Keratinocyte (primary cell): Measurements from ENCODE around the gene EXOC4. TPM values are rescaled to one million over a fixed set of nuclear protein-coding genes. Genes with fewer than 3 reads are reported as not detected.

Source experiments
- DNase-seq: peaks from one replicate; pipeline ENCODE4 v3.0.0-alpha.2; 2011; ENCODE audit warnings: low read depth, missing footprints, low spot score
- FAIRE-seq: peaks from 2 replicates; lab custom pipeline; 2011; peaks lifted over from hg19 to GRCh38; lab: Jason Lieb, UNC
- H2AFZ ChIP-seq: 2 replicates; pipeline ENCODE4 v1.6.0; 2012; ENCODE audit warnings: low read length, control low read depth, inconsistent platforms; ENCODE audit not compliant: control insufficient read depth
- H3K27ac ChIP-seq: 2 replicates; pipeline ENCODE4 v1.5.1; 2011; ENCODE audit warnings: low read length; ENCODE audit not compliant: control insufficient read depth, insufficient read depth
- H3K27me3 ChIP-seq: 3 replicates; pipeline ENCODE4 v1.6.0; 2011; ENCODE audit warnings: low read length; ENCODE audit not compliant: control insufficient read depth, insufficient read depth; ENCODE audit errors: extremely low read depth
- H3K36me3 ChIP-seq, 2 experiments: 2 replicates in 1 of 2; 3 replicates in 1 of 2; pipeline ENCODE4 v1.5.1; 2011; ENCODE audit warnings: low read length in 2 of 2, mild to moderate bottlenecking in 1 of 2; ENCODE audit not compliant: control insufficient read depth in 2 of 2, insufficient read depth in 2 of 2; ENCODE audit errors: extremely low read depth in 1 of 2
- H3K4me1 ChIP-seq: 3 replicates; pipeline ENCODE4 v1.5.1; 2011; ENCODE audit warnings: low read length; ENCODE audit not compliant: control insufficient read depth, insufficient read depth; ENCODE audit errors: extremely low read depth
- H3K4me2 ChIP-seq: 3 replicates; pipeline ENCODE4 v1.6.0; 2011; ENCODE audit warnings: low read depth, low read length; ENCODE audit not compliant: control insufficient read depth, insufficient read depth; ENCODE audit errors: extremely low read depth
- H3K4me3 ChIP-seq, 3 experiments: fragments of 200-600 bp in 1 of 3; sonication (generic) in 1 of 3; 2 replicates in 2 of 3; 3 replicates in 1 of 3; pipeline ENCODE4 v1.5.1; 2011 to 2016; ENCODE audit warnings: low read length in 3 of 3, mild to moderate bottlenecking in 3 of 3, control low read depth in 2 of 3, inconsistent platforms in 1 of 3, low read depth in 1 of 3, mixed read lengths in 1 of 3, mixed run types in 1 of 3, moderate library complexity in 1 of 3; ENCODE audit not compliant: control insufficient read depth in 2 of 3, insufficient read depth in 2 of 3; ENCODE audit errors: extremely low read depth in 1 of 3
- H3K79me2 ChIP-seq: 2 replicates; pipeline ENCODE4 v1.6.0; 2012; ENCODE audit warnings: low read length; ENCODE audit not compliant: control insufficient read depth, insufficient read depth
- H3K9ac ChIP-seq: 3 replicates; pipeline ENCODE4 v1.6.0; 2011; ENCODE audit warnings: low read length; ENCODE audit not compliant: control insufficient read depth, insufficient read depth; ENCODE audit errors: extremely low read depth
- H3K9me1 ChIP-seq: 3 replicates; pipeline ENCODE4 v1.6.0; 2011; ENCODE audit warnings: low read length; ENCODE audit not compliant: control insufficient read depth, insufficient read depth; ENCODE audit errors: extremely low read depth
- H3K9me3 ChIP-seq: 2 replicates; pipeline ENCODE4 v1.5.1; 2012; ENCODE audit warnings: low read depth, low read length; ENCODE audit not compliant: control insufficient read depth
- H4K20me1 ChIP-seq: 3 replicates; pipeline ENCODE4 v1.6.0; 2011; ENCODE audit warnings: low read length; ENCODE audit not compliant: control insufficient read depth, insufficient read depth; ENCODE audit errors: extremely low read depth
- CTCF ChIP-seq, 3 experiments: IDR thresholded peaks in 1 of 3; conservative IDR thresholded peaks in 1 of 3; optimal IDR thresholded peaks in 1 of 3; 2 replicates in 2 of 3; 3 replicates in 1 of 3; pipeline versions ENCODE3 to v1.5.1; 2011; ENCODE audit warnings: low read length in 3 of 3, mild to moderate bottlenecking in 3 of 3, moderate library complexity in 2 of 3, control low read depth in 1 of 3, inconsistent platforms in 1 of 3; ENCODE audit not compliant: insufficient read depth in 2 of 3; ENCODE audit errors: extremely low read depth in 1 of 3
- EZH2 ChIP-seq: IDR thresholded peaks from one replicate; pipeline ENCODE4 v1.6.1; 2012; ENCODE audit warnings: inconsistent platforms, mild to moderate bottlenecking, low read length, moderate library complexity
- dilution Hi-C: fragments of 300-500 bp; cut with MboI; formaldehyde crosslinking; loops from one replicate; pipeline ENCODE4 v1.7.0; 2020; ENCODE audit warnings: low sequenced_read_pairs; ENCODE audit not compliant: extremely low pct_ligation_motif_present
- polyA plus RNA-seq, 5 experiments: library from polyadenylated mRNA; depleted of rRNA in 3 of 5; stranded (reverse) in 3 of 5; stranded (forward) in 1 of 5; unstranded in 1 of 5; fragments of >200 nt; gene quantifications; 1 replicate in 1 of 5; 2 replicates in 3 of 5; 3 replicates in 1 of 5; pipeline versions ENCODE4 v1.2.1 to v1.2.3, GENCODE V29; 2011 to 2012; ENCODE audit warnings: missing spikeins in 2 of 5, low read depth in 1 of 5, low replicate concordance in 1 of 5

EXOC4 gene
- polyA plus RNA-seq, 1 donor (not counting 4 experiments of a cell fraction or from before 2014, with no cell fraction given), result 52.6 TPM

GRCh38 chr7:133771788-133772419, 519.0 kb downstream of the EXOC4 start:
- Histone ChIP-seq H3K9me3 (no peaks in the 10 kb centered on the region), H3K4me2 (peak overlapping the region; percentile 65), H3K36me3 (no peaks in the 10 kb centered on the region), H3K9ac (no peak overlapping the region), H3K79me2 (no peaks in the 10 kb centered on the region), H3K27me3 (no peaks in the 10 kb centered on the region), H3K4me1 (peaks cover 40% of the 10 kb centered on the region), H2AFZ (peak overlapping the region; percentile 25), H4K20me1 (no peaks in the 10 kb centered on the region), H3K4me3 (peak overlapping the region in 1 of 3 experiments; percentile 38), H3K27ac (peak overlapping the region; percentile 43), H3K9me1 (no peaks in the 10 kb centered on the region)
- dilution Hi-C loops, result no loop called here
- peak; percentile 13 for DNase-seq
- TF ChIP-seq CTCF (optimal IDR thresholded peaks at IDR 0.05 in 1 of 3, IDR thresholded peaks at IDR 0.05 in 1 of 3, conservative IDR thresholded peaks at IDR 0.05 in 1 of 3; ENCODE audit: extremely low read depth in 1 of 3, insufficient read depth in 2 of 3, low read length in 3 of 3), result no peak
- no peak for TF ChIP-seq EZH2
- FAIRE-seq, result peak; percentile 66

- Histone ChIP-seq H3K27me3 (no peaks in the 10 kb centered on the region), H3K4me1 (peaks cover 39% of the 10 kb centered on the region), H3K79me2 (no peaks in the 10 kb centered on the region), H3K27ac (no peak overlapping the region), H4K20me1 (no peaks in the 10 kb centered on the region), H3K36me3 (no peaks in the 10 kb centered on the region), H3K4me2 (no peak overlapping the region), H3K4me3 (no peak overlapping the region), H2AFZ (no peak overlapping the region), H3K9me1 (no peaks in the 10 kb centered on the region), H3K9ac (no peak overlapping the region), H3K9me3 (no peaks in the 10 kb centered on the region)
- FAIRE-seq (no peak), DNase-seq (no peak)
- TF ChIP-seq CTCF (optimal IDR thresholded peaks at IDR 0.05 in 1 of 3, IDR thresholded peaks at IDR 0.05 in 1 of 3, conservative IDR thresholded peaks at IDR 0.05 in 1 of 3; ENCODE audit: extremely low read depth in 1 of 3, insufficient read depth in 2 of 3, low read length in 3 of 3) (no peak), EZH2 (no peak)
- dilution Hi-C loops, result no loop called here
Measured at GRCh38 chr7:133773601-133774000, 520.7 kb downstream of the EXOC4 start.
